HepG2 (cell line): ENCODE measurements around the gene ABHD15. TPM values are rescaled to one million over a fixed set of nuclear protein-coding genes. Genes with fewer than 3 reads are reported as not detected.

Source experiments
- ATAC-seq: fragments of 200-7000 bp; cut with Tn5 transposase; 3 replicates; pipeline ENCODE4 v1.9.1; 2020; ENCODE audit warnings: mild to moderate bottlenecking, moderate library complexity
- BruUV-seq: library from RNA; stranded (reverse); fragments of 400-500 nt; replicated peaks from 2 replicates; lab custom pipeline; 2021; lab: Mats Ljungman, UMichigan
- CTCF ChIA-PET: fragments of 300-600 bp; formaldehyde crosslinking; extraction: SDS; loops from one replicate; lab custom pipeline; 2021; ENCODE audit warnings: low total read pairs, inconsistent platforms, low intra/inter-chr PET ratio; lab: Yijun Ruan, JAX
- POLR2A ChIA-PET: fragments of 350-600 bp; sonication (Branson Sonifier 250); formaldehyde crosslinking; loops from one replicate; lab custom pipeline; 2020; ENCODE audit warnings: antibody characterized with exemption, inconsistent platforms; lab: Yijun Ruan, JAX
- DNase-seq: peaks from one replicate; pipeline ENCODE4 v3.0.0-alpha.2; 2015; ENCODE audit warnings: low spot score
- FAIRE-seq: peaks from 3 replicates; lab custom pipeline; 2011; peaks lifted over from hg19 to GRCh38; lab: Jason Lieb, UNC
- H2AFZ ChIP-seq: one replicate; pipeline ENCODE4 v1.6.1; 2011; ENCODE audit warnings: low read length, inconsistent platforms
- H3K27ac ChIP-seq: fragments of 300-600 bp; 3 replicates; pipeline ENCODE4 v1.8.0; 2011; ENCODE audit warnings: mixed run types, mild to moderate bottlenecking, mixed read lengths, low read length, inconsistent platforms; ENCODE audit not compliant: insufficient read depth; ENCODE audit errors: extremely low read length
- H3K27me3 ChIP-seq, 2 experiments: fragments of 200-600 bp in 1 of 2; 2 replicates in 1 of 2; 3 replicates in 1 of 2; pipeline versions ENCODE4 v1.6.0 to v1.8.0; 2011; ENCODE audit warnings: low read length in 2 of 2, mild to moderate bottlenecking in 2 of 2, moderate library complexity in 2 of 2, inconsistent platforms in 1 of 2; ENCODE audit not compliant: insufficient read depth in 2 of 2, control insufficient read depth in 1 of 2
- H3K36me3 ChIP-seq, 2 experiments: fragments of 200-600 bp in 1 of 2; replicated peaks in 1 of 2; 2 replicates in 1 of 2; 3 replicates in 1 of 2; pipeline versions ENCODE4 v1.5.1 to v1.8.0; 2011; ENCODE audit warnings: low read length in 2 of 2, inconsistent platforms in 1 of 2; ENCODE audit not compliant: insufficient read depth in 2 of 2, control insufficient read depth in 1 of 2
- H3K4me1 ChIP-seq: 2 replicates; pipeline ENCODE4 v1.5.1; 2012; ENCODE audit warnings: low read length, inconsistent platforms; ENCODE audit not compliant: insufficient read depth
- H3K4me2 ChIP-seq: 2 replicates; pipeline ENCODE4 v1.6.0; 2011; ENCODE audit warnings: low read depth, low read length, inconsistent platforms
- H3K4me3 ChIP-seq, 3 experiments: fragments of 200-600 bp in 1 of 3; sonication (generic), shearing (Covaris generic) in 1 of 3; replicated peaks in 1 of 3; 2 replicates each; pipeline ENCODE4 v1.5.1; 2011 to 2016; ENCODE audit warnings: low read length in 3 of 3, inconsistent platforms in 2 of 3, low read depth in 2 of 3, mild to moderate bottlenecking in 2 of 3, control low read depth in 1 of 3, mixed read lengths in 1 of 3; ENCODE audit not compliant: insufficient read depth in 1 of 3
- H3K79me2 ChIP-seq: one replicate; pipeline ENCODE4 v1.6.1; 2011; ENCODE audit warnings: low read length, inconsistent platforms; ENCODE audit not compliant: insufficient read depth
- H3K9ac ChIP-seq: 2 replicates; pipeline ENCODE4 v1.6.0; 2011; ENCODE audit warnings: mild to moderate bottlenecking, low read depth, low read length, inconsistent platforms; ENCODE audit not compliant: insufficient read depth
- H3K9me3 ChIP-seq: 2 replicates; pipeline ENCODE4 v1.5.1; 2012; ENCODE audit warnings: mild to moderate bottlenecking, low read length
- H4K20me1 ChIP-seq: 2 replicates; pipeline ENCODE4 v1.6.0; 2011; ENCODE audit warnings: inconsistent platforms, mild to moderate bottlenecking, low read length, moderate library complexity; ENCODE audit not compliant: insufficient read depth
- AGO1 ChIP-seq: fragments of 200-400 bp; formaldehyde crosslinking; IDR thresholded peaks from 2 replicates; pipeline ENCODE4 v1.6.1; 2017; ENCODE audit warnings: mild to moderate bottlenecking, low read depth, low read length, moderate library complexity; ENCODE audit not compliant: poor library complexity, severe bottlenecking
- GTF2F1 ChIP-seq: fragments of 150-350 bp; IDR thresholded peaks from 2 replicates; pipeline ENCODE4 v1.6.1; 2014; ENCODE audit warnings: low read length
- ZBTB33 ChIP-seq: sonication (generic); formaldehyde crosslinking; IDR thresholded peaks from 2 replicates; pipeline ENCODE4 v1.4.0; 2020; ENCODE audit warnings: missing genetic modification reagents
- ZNF616 ChIP-seq: sonication (generic); formaldehyde crosslinking; IDR thresholded peaks from 2 replicates; pipeline ENCODE4 v1.5.0; 2020; ENCODE audit warnings: low read depth, mild to moderate bottlenecking, missing genetic modification reagents
- WGBS: methylation state at CpG from one replicate; pipeline ENCODE4 v1.1.6; 2017; ENCODE audit warnings: low lambda C conversion rate; 5-methylcytosine and 5-hydroxymethylcytosine counted together
- in situ Hi-C: cut with HindIII; loops from 2 replicates; pipeline ENCODE4 v1.10.0; 2017; ENCODE audit warnings: low pct_unique_long_range_greater_than_20kb; ENCODE audit not compliant: extremely low pct_ligation_motif_present
- intact Hi-C: fragments of 100-400 bp; cut with micrococcal nuclease; formaldehyde crosslinking; loops from one replicate; pipeline ENCODE4 v1.10.0; 2022; ENCODE audit not compliant: unreplicated experiment
- polyA plus RNA-seq, 8 experiments: library from polyadenylated mRNA; depleted of rRNA in 3 of 8; stranded (reverse) in 7 of 8; unstranded in 1 of 8; fragments of >200 nt; fragmentation: Illumina TruSeq in 4 of 8; extraction: Trizol in 4 of 8; gene quantifications; 2 replicates each; pipeline versions ENCODE4 v1.2.1 to v1.2.3, GENCODE V29; 2011 to 2016; ENCODE audit warnings: low read depth in 4 of 8, missing spikeins in 1 of 8, mixed read lengths in 1 of 8; ENCODE audit not compliant: insufficient read depth in 1 of 8
- total RNA-seq, 5 experiments: library from RNA; depleted of rRNA; stranded (reverse); fragments of >200 nt; fragmentation: Illumina TruSeq; extraction: Trizol; gene quantifications; 2 replicates each; pipeline ENCODE4 v1.2.3, GENCODE V29; 2016; ENCODE audit warnings: low read depth in 1 of 5

ABHD15 gene
- total and polyA plus RNA-seq, 2 of the 13 experiments (the other 11 are each of a cell fraction or from before 2014, with no cell fraction given) = 2.4 to 7.7 TPM

GRCh38 chr17:29576214-29577000, 9.6 kb upstream of the ABHD15 start:
- DNase-seq = no peak
- CTCF ChIA-PET = no interaction called here
- in situ Hi-C loops = no loop called here

More at GRCh38 chr17:29576214-29577000, 9.6 kb upstream of the ABHD15 start:
- H3K79me2 ChIP-seq = no peaks in the 10 kb centered on the region
- POLR2A ChIA-PET = no interaction called here
- peak; percentile 58 for TF ChIP-seq ZBTB33 (CRISPR knock-in tag)
- peak; percentile 20 for TF ChIP-seq AGO1
- no peak for TF ChIP-seq GTF2F1
- TF ChIP-seq ZNF616 (CRISPR knock-in tag) = no peak
- ATAC-seq (no peak), FAIRE-seq (no peak)
- no peaks in the 10 kb centered on the region for H4K20me1 ChIP-seq
- H3K27ac ChIP-seq = no peak overlapping the region
- no TSS peak for BruUV-seq
- no peaks in the 10 kb centered on the region for H3K27me3 ChIP-seq
- no peak overlapping the region for H3K9ac ChIP-seq
- intact Hi-C loops = no loop called here
- H3K4me3 ChIP-seq = no peak overlapping the region
- H3K4me2 ChIP-seq = no peak overlapping the region
- peaks cover 5 to 17% of the 10 kb centered on the region in 2 experiments; a peak in 4 of 5 replicates for H3K36me3 ChIP-seq
- H3K4me1 ChIP-seq = peaks cover 23% of the 10 kb centered on the region
- no peak overlapping the region for H2AFZ ChIP-seq
- WGBS = 95% methylated on average over 25 of the region's 37 CpGs
- no peaks in the 10 kb centered on the region for H3K9me3 ChIP-seq
